ENCODE measurements around the gene MGRN1.

MGRN1 gene

GRCh38 chr16:4624827-4625559 is 367 bp downstream of the MGRN1 start:
- peak; percentile 63 for DNase-seq (ENCODE audit: low read depth)

GRCh38 chr16:4625560-4626159 is 1.0 kb downstream of the MGRN1 start:
- DNase-seq (ENCODE audit: low read depth): no peak

- DNase-seq (ENCODE audit: low read depth): no peak
Observed at GRCh38 chr16:4626396-4626795, 1.8 kb downstream of the MGRN1 start.

GRCh38 chr16:4628283-4628682 is 3.7 kb downstream of the MGRN1 start:
- DNase-seq (ENCODE audit: low read depth): no peak

GRCh38 chr16:4631444-4631843 is 6.8 kb downstream of the MGRN1 start:
- no peak for DNase-seq (ENCODE audit: low read depth)

- no peak for DNase-seq (ENCODE audit: low read depth)
Observed at GRCh38 chr16:4633910-4634635, 9.4 kb downstream of the MGRN1 start.

GRCh38 chr16:4634768-4635167 is 10.1 kb downstream of the MGRN1 start:
- no peak for DNase-seq (ENCODE audit: low read depth)

GRCh38 chr16:4636196-4636595 is 11.6 kb downstream of the MGRN1 start:
- no peak for DNase-seq (ENCODE audit: low read depth)

GRCh38 chr16:4637501-4638166 is 13.0 kb downstream of the MGRN1 start:
- DNase-seq (ENCODE audit: low read depth): no peak

- no peak for DNase-seq (ENCODE audit: low read depth)
Observed at GRCh38 chr16:4639899-4640509, 15.4 kb downstream of the MGRN1 start.

- DNase-seq (ENCODE audit: low read depth): no peak
Observed at GRCh38 chr16:4640572-4641305, 16.1 kb downstream of the MGRN1 start.

GRCh38 chr16:4641306-4641687 is 16.7 kb downstream of the MGRN1 start:
- no peak for DNase-seq (ENCODE audit: low read depth)

GRCh38 chr16:4641895-4642294 is 17.3 kb downstream of the MGRN1 start:
- no peak for DNase-seq (ENCODE audit: low read depth)

- DNase-seq (ENCODE audit: low read depth): no peak
Observed at GRCh38 chr16:4646773-4647643, 22.4 kb downstream of the MGRN1 start.

- no peak for DNase-seq (ENCODE audit: low read depth)
Observed at GRCh38 chr16:4647644-4647980, 23.0 kb downstream of the MGRN1 start.

GRCh38 chr16:4648917-4649316 is 24.3 kb downstream of the MGRN1 start:
- no peak for DNase-seq (ENCODE audit: low read depth)

GRCh38 chr16:4649744-4650442 is 25.3 kb downstream of the MGRN1 start:
- no peak for DNase-seq (ENCODE audit: low read depth)

- DNase-seq (ENCODE audit: low read depth): peak; percentile 70
Observed at GRCh38 chr16:4650443-4651074, 25.9 kb downstream of the MGRN1 start.

- DNase-seq (ENCODE audit: low read depth): no peak
Observed at GRCh38 chr16:4651827-4652226, 27.2 kb downstream of the MGRN1 start.

- DNase-seq (ENCODE audit: low read depth): no peak
Observed at GRCh38 chr16:4652561-4652960, 27.9 kb downstream of the MGRN1 start.

Measured in activated T-cell treated with anti-CD3 and anti-CD28 coated beads for 24 hours (primary cell).